ENCODE results near the gene SRL.
A peak's percentile ranks its signal among the peaks of the same experiment; 100 is the strongest.

The SRL gene

DNA sequence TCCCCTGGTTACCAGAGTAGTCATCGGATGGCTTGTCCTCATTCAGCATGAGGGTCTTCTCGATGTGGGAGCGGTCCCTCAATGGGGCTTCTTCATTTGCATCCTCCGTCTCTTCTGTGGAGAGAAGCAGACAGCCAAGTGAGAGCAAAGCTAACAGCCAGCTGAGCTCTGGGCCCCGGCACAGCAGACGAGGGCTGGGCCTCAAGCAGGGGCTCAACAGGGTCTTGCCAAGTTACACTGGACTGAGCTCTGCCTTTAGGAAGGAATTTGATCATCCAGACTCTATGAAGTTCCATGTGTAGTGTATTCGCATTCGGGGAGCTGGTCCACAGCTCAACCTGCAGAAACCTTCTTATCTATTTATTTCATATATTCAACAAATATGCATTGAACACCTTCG lies 37.4 kb downstream of the SRL start:
- no peak overlapping the region for H3K4me3 ChIP-seq (ENCODE audit: low read length)
- H3K9ac ChIP-seq (ENCODE audit: low read length) = no peak overlapping the region
- no peaks in the 10 kb centered on the region for H3K36me3 ChIP-seq (ENCODE audit: control insufficient read depth, insufficient read depth, low read length)
- H3K4me1 ChIP-seq (ENCODE audit: control insufficient read depth, insufficient read depth, low read length) = peaks cover 8% of the 10 kb centered on the region
- H3K9me3 ChIP-seq (ENCODE audit: control insufficient read depth, low read length) = no peaks in the 10 kb centered on the region
- peaks cover 2% of the 10 kb centered on the region for H3K27me3 ChIP-seq (ENCODE audit: control insufficient read depth, insufficient read depth, low read length)

DNA sequence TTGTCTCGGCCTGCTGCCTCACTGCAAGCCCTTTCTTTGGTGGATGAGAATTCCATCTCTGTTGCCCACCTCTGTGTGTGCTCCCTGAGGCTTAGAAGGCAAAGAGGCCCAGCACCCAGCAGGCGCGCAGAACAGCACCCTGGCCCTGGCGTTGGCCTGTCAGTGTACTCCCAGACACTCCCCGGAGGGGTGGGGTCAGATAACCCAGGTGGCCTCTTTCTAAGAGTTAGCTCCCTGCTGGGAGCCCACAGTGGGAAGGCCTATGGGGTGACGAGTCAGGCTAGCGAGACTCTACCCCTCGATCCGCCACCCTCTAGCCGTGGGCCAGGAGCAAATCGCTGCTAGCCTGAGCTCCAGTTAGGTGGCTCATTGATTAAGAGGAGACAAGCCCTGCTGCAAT lies 38.1 kb downstream of the SRL start:
- H3K4me1 ChIP-seq (ENCODE audit: control insufficient read depth, insufficient read depth, low read length) = peaks cover 8% of the 10 kb centered on the region
- no peak overlapping the region for H3K4me3 ChIP-seq (ENCODE audit: low read length)
- H3K27me3 ChIP-seq (ENCODE audit: control insufficient read depth, insufficient read depth, low read length) = peaks cover 2% of the 10 kb centered on the region
- no peaks in the 10 kb centered on the region for H3K9me3 ChIP-seq (ENCODE audit: control insufficient read depth, low read length)
- H3K9ac ChIP-seq (ENCODE audit: low read length) = no peak overlapping the region
- no peaks in the 10 kb centered on the region for H3K36me3 ChIP-seq (ENCODE audit: control insufficient read depth, insufficient read depth, low read length)

DNA sequence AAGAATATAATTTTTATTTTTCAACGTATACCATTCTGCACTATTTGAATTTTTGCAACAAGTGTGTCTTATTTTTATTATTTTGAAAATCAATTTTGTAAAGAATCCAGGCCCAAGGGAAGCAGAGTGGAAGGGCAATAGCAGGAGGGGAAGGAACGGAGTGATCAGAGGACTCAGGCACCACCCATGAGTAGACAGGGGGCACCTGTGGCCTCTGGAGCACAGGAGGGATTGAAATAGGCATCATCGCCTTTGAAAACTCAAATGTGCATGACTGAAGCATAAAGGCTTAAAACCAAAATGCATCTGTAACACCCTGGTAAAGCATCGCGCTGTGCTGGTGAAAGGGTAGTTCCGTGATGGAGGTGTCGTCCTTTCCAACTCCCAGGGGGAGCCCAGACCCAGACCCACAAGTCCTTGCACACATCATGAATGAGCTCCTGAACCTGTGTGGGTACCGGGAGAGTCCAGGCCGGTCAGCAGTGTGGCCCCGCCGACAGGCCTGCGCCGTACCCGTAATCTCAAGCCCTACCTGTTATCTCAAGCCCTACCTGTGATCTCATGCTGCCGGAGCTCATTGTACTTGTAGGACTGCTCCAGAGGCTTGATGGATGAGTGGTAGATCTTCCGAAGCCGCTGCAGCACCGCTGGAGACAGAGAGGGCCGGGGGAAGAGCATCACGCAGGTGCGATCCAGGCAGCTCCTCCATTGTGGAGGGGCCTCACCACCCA lies 39.1 kb downstream of the SRL start:
- no peaks in the 10 kb centered on the region for H3K36me3 ChIP-seq (ENCODE audit: control insufficient read depth, insufficient read depth, low read length)

DNA sequence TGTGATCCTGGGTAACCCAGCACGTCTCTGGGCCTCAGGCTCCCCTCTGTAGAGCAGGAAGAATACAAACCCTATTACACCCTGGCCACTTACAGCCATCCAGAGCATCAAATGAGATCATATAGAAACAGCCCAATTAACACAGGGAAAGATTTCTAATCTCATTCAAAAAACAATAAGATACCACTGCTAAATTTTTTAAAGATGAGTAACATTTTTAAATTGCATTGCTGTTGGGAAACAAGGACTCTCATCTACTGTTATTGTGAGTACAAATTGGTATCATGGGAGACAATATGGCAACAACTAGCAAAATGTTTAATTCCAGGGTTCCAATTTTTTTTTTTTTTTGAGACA lies 41.1 kb downstream of the SRL start:
- H3K9ac ChIP-seq (ENCODE audit: low read length) = no peak overlapping the region

More for the DNA sequence above, 39.1 kb downstream of the SRL start:
- Histone ChIP-seq H3K4me1 (ENCODE audit: control insufficient read depth, insufficient read depth, low read length) (peaks cover 8% of the 10 kb centered on the region), H3K9ac (ENCODE audit: low read length) (no peak overlapping the region), H3K27me3 (ENCODE audit: control insufficient read depth, insufficient read depth, low read length) (peaks cover 2% of the 10 kb centered on the region), H3K4me3 (ENCODE audit: low read length) (no peak overlapping the region), H3K9me3 (ENCODE audit: control insufficient read depth, low read length) (no peaks in the 10 kb centered on the region)

DNA sequence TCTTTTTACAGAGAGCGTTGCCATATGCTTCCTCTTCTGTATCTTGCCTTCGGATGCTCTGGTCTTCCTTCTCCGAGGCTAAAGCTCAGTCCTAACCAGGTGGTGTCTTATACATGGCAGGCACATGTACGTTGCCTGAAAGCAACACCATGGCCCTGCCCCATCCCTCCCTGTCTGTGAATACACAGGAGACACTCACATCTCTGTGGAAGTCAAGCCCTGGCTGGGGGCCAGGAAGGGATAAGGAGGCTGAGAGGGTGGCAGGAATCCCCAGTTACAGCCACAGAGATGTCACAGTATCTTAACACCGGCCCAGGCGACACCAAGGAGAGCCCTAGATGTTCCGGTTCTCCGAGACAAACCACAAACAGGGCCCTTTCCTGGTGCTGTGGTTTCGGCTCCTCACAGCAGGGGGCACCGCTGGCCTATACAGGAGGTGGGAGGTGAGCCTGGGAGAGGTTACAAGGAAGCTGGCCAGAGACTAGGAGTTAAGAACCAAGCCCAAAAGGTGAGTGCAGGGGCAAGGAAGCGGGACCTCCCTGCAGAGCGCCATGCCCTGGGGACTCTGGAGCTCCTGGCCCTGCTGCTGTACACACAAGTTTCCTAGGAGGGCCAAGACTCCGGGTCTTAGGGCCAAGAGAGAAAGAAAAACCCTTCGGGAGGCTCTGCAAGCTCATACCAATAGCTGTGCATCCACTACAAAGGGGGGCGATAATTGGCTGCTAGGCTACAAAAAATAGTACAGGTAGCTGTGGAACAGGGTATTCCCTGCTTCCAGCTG lies 41.7 kb downstream of the SRL start:
- H3K4me3 ChIP-seq (ENCODE audit: low read length) = no peak overlapping the region
- no peak overlapping the region for H3K9ac ChIP-seq (ENCODE audit: low read length)
- H3K9me3 ChIP-seq (ENCODE audit: control insufficient read depth, low read length) = no peaks in the 10 kb centered on the region
- no peaks in the 10 kb centered on the region for H3K36me3 ChIP-seq (ENCODE audit: control insufficient read depth, insufficient read depth, low read length)
- H3K4me1 ChIP-seq (ENCODE audit: control insufficient read depth, insufficient read depth, low read length) = peaks cover 8% of the 10 kb centered on the region
- no peaks in the 10 kb centered on the region for H3K27me3 ChIP-seq (ENCODE audit: control insufficient read depth, insufficient read depth, low read length)

More for the DNA sequence above, 41.1 kb downstream of the SRL start:
- Histone ChIP-seq H3K4me3 (ENCODE audit: low read length) (no peak overlapping the region), H3K27me3 (ENCODE audit: control insufficient read depth, insufficient read depth, low read length) (no peaks in the 10 kb centered on the region), H3K4me1 (ENCODE audit: control insufficient read depth, insufficient read depth, low read length) (peaks cover 8% of the 10 kb centered on the region), H3K36me3 (ENCODE audit: control insufficient read depth, insufficient read depth, low read length) (no peaks in the 10 kb centered on the region), H3K9me3 (ENCODE audit: control insufficient read depth, low read length) (no peaks in the 10 kb centered on the region)

DNA sequence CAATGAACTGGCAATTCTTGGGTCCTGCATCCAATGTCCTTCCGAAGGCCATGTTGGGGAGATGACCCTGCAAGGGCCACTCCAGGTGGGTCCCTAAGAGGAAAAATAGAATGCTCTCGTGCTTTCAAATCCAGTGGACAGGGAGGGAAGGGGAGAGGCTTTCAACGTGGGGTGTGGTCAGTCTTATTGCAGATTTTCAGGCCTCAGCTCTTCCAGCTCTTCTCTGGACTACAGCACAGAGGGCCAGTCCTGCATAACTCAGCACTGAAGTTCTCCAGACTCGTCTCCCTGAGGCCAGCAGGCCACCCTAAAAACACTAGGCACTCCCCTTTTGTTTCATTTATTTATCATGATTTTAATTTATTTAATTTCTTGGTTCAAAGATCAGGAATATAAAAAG lies 43.1 kb downstream of the SRL start:
- Histone ChIP-seq H3K9me3 (ENCODE audit: control insufficient read depth, low read length) (no peaks in the 10 kb centered on the region), H3K4me3 (ENCODE audit: low read length) (no peak overlapping the region), H3K27me3 (ENCODE audit: control insufficient read depth, insufficient read depth, low read length) (no peaks in the 10 kb centered on the region), H3K9ac (ENCODE audit: low read length) (no peak overlapping the region), H3K36me3 (ENCODE audit: control insufficient read depth, insufficient read depth, low read length) (no peaks in the 10 kb centered on the region), H3K4me1 (ENCODE audit: control insufficient read depth, insufficient read depth, low read length) (peaks cover 8% of the 10 kb centered on the region)

DNA sequence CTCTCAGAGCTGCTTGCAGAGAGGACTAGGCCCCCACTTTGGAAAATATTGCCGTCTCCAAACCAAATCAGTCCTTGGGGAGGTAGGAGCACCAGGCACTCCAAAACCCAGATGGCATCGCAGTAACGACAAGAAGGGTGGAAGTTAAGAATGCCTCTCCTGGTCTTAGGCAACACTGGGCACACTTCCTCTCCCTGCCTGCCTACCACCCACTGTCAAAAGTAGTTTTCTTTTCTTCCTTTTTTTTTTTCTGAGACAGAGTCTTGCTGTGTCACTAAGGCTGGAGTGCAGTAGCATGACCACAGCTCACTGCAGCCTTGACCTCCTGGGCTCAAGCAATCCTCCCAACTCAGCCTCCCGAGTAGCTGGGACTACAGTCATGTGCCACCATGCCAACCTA lies 47.2 kb downstream of the SRL start:
- H3K36me3 ChIP-seq (ENCODE audit: control insufficient read depth, insufficient read depth, low read length) = no peaks in the 10 kb centered on the region
- H3K4me3 ChIP-seq (ENCODE audit: low read length) = no peak overlapping the region
- no peak overlapping the region for H3K9ac ChIP-seq (ENCODE audit: low read length)
- peaks cover 2% of the 10 kb centered on the region for H3K27me3 ChIP-seq (ENCODE audit: control insufficient read depth, insufficient read depth, low read length)
- no peaks in the 10 kb centered on the region for H3K4me1 ChIP-seq (ENCODE audit: control insufficient read depth, insufficient read depth, low read length)
- no peaks in the 10 kb centered on the region for H3K9me3 ChIP-seq (ENCODE audit: control insufficient read depth, low read length)

DNA sequence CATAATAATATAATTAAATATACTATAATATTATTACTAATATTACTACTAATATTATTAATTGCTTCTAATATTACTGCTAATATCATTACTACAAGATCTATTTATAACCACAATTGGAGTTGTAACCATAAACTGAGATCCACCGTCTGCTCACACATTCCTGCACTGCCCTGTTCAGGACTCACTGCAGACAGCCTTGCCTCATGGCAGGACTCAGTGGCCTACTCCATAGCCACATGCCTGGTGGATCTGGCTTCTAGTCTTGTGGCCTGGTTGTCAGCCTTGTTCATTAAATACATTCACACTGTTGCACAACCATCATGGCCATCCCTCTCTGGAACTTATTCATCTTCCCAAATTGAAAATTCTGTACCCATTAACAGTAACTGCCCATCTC lies 48.0 kb downstream of the SRL start:
- no peaks in the 10 kb centered on the region for H3K9me3 ChIP-seq (ENCODE audit: control insufficient read depth, low read length)
- no peak overlapping the region for H3K4me3 ChIP-seq (ENCODE audit: low read length)
- H3K4me1 ChIP-seq (ENCODE audit: control insufficient read depth, insufficient read depth, low read length) = no peaks in the 10 kb centered on the region
- no peaks in the 10 kb centered on the region for H3K36me3 ChIP-seq (ENCODE audit: control insufficient read depth, insufficient read depth, low read length)
- peaks cover 3% of the 10 kb centered on the region for H3K27me3 ChIP-seq (ENCODE audit: control insufficient read depth, insufficient read depth, low read length)
- no peak overlapping the region for H3K9ac ChIP-seq (ENCODE audit: low read length)

DNA sequence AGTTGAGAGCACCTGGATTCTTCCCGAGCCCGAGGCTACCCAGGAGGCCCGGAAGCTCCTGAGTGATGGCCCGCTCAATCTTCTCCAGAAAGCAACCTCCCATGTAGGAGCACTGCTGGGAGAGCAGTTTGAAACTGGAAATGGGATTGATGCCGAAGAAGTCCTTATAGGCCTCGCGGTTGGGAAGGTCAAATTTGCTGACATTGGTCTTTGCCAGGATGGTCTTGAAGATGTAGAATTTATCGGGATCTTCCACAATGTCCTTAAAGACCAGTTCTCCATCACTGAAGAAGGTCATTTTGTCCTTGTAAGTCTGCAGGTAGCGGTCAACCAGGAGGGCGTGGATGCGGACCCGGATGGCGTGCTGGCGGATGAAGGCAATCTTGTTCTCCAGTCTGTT lies 49.7 kb downstream of the SRL start:
- no peaks in the 10 kb centered on the region for H3K4me1 ChIP-seq (ENCODE audit: control insufficient read depth, insufficient read depth, low read length)
- H3K36me3 ChIP-seq (ENCODE audit: control insufficient read depth, insufficient read depth, low read length) = no peaks in the 10 kb centered on the region
- no peak overlapping the region for H3K4me3 ChIP-seq (ENCODE audit: low read length)
- H3K9me3 ChIP-seq (ENCODE audit: control insufficient read depth, low read length) = no peaks in the 10 kb centered on the region
- peaks cover 8% of the 10 kb centered on the region for H3K27me3 ChIP-seq (ENCODE audit: control insufficient read depth, insufficient read depth, low read length)
- H3K9ac ChIP-seq (ENCODE audit: low read length) = no peak overlapping the region

DNA sequence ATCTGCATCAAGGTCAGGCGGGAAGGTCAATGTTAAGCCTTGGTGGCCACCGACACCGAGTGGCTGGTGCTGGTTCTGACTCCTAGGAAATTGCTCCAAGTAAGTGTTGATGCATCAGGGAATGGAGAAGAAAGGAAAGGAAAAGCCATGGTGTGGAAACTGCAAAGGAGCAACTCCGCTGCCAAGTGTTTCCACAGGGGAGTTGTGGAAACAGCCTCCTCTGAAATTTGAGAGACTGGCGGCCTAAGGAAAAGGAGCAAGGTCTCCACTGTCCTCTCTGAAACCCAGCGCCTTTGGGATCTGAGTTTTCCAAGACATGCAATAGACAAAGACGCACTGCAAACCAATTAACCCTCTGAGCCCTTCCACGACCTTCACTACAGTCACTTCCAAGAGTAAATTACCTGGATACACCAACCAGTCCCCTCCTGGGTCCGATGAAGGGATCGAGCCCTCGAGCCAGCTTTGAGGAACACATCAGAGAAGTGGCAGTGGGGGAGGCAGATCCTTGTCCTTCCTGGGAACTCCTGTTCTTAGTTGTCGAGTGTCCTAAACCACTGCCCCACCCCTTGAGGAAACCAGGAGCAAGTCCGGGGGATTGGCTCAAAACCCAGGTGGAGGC lies 51.1 kb downstream of the SRL start:
- Histone ChIP-seq H3K9ac (ENCODE audit: low read length) (no peak overlapping the region), H3K36me3 (ENCODE audit: control insufficient read depth, insufficient read depth, low read length) (no peaks in the 10 kb centered on the region), H3K27me3 (ENCODE audit: control insufficient read depth, insufficient read depth, low read length) (peaks cover 8% of the 10 kb centered on the region), H3K9me3 (ENCODE audit: control insufficient read depth, low read length) (no peaks in the 10 kb centered on the region), H3K4me1 (ENCODE audit: control insufficient read depth, insufficient read depth, low read length) (no peaks in the 10 kb centered on the region), H3K4me3 (ENCODE audit: low read length) (no peak overlapping the region)

DNA sequence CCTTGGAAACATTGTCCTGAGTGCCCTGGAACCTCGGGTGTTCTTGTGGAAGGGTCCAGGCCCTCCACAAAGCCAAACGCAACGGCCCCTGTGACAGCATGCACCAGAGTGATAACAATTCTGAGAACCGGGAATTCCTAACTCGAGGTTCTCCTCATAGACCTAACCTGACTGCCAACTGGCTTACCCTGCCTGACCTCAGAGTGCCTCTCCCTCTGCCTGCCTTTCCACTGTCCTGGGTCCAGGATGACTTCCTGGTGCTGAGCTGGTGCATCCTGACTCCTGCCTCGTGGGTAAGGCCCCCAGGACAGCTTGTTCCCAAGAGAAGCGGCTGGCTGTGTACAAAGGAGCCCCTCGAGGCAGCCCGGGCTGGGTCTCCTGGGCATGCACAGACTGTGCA lies 51.8 kb downstream of the SRL start:
- Histone ChIP-seq H3K4me1 (ENCODE audit: control insufficient read depth, insufficient read depth, low read length) (no peaks in the 10 kb centered on the region), H3K9me3 (ENCODE audit: control insufficient read depth, low read length) (no peaks in the 10 kb centered on the region), H3K4me3 (ENCODE audit: low read length) (no peak overlapping the region), H3K9ac (ENCODE audit: low read length) (no peak overlapping the region), H3K36me3 (ENCODE audit: control insufficient read depth, insufficient read depth, low read length) (no peaks in the 10 kb centered on the region), H3K27me3 (ENCODE audit: control insufficient read depth, insufficient read depth, low read length) (peaks cover 8% of the 10 kb centered on the region)

DNA sequence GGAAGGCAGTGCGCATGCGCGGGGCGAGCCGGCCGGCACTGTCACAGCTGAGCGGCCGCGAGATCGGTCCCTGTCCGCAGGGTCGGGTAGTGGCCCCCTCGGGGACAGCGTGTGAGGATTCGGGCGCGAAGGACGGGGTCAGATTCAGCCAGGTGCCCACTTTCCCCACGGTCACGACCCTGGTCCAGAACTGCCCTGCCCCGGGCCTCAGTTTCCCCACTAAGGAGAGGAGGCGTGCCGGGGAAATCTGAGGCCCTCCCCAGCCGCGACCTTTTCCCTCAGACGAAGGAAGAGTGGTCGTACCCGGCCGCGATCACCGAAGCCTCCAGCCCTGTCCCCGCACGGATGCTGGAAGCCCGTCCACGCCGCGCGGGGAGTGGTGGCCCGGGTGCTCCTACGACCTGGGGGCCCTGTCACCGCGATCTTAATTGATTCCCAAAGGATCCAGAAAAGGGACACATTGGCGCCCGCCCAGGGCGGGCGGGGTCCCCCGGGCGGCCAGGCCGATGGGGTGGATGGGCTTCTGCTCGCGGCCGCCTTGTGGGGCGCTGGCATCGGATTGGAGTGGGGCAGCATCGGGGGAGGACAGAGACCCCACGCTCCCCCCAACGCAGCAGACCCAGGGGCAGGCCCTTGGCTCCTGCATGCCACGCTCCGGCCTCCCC lies 57.7 kb downstream of the SRL start:
- Histone ChIP-seq H3K9me3 (ENCODE audit: control insufficient read depth, low read length) (no peaks in the 10 kb centered on the region), H3K27me3 (ENCODE audit: control insufficient read depth, insufficient read depth, low read length) (peaks cover 6% of the 10 kb centered on the region), H3K4me1 (ENCODE audit: control insufficient read depth, insufficient read depth, low read length) (peaks cover 10% of the 10 kb centered on the region), H3K9ac (ENCODE audit: low read length) (peak overlapping the region; percentile 89), H3K36me3 (ENCODE audit: control insufficient read depth, insufficient read depth, low read length) (no peaks in the 10 kb centered on the region), H3K4me3 (ENCODE audit: low read length) (peak overlapping the region; percentile 71)

Data from mucosa of stomach (tissue), 1 donor.